Pancreas (tissue), 10 donors: ENCODE results near the gene ISL2. TPM values are rescaled to one million over a fixed set of nuclear protein-coding genes. Genes with fewer than 3 reads are reported as not detected.

Source experiments
- ATAC-seq, 4 donors: fragments of 200-7000 bp; cut with Tn5 transposase; one replicate each; pipeline versions ENCODE4 v1.8.0 to v1.9.1; 2020; ENCODE audit warnings: mild to moderate bottlenecking in 4 of 4, moderate library complexity in 4 of 4
- DNase-seq, 6 donors: peaks; one replicate each; pipeline ENCODE4 v3.0.0-alpha.2; 2020
- FAIRE-seq: peaks from 2 replicates; lab custom pipeline; 2012; peaks lifted over from hg19 to GRCh38; lab: Jason Lieb, UNC
- H3K27ac ChIP-seq, 4 donors: fragments of 200-600 bp; sonication (generic); 1 replicate in 3 of 4; 2 replicates in 1 of 4; pipeline versions ENCODE4 v1.5.0 to v1.8.0; 2020
- H3K27me3 ChIP-seq, 4 donors: fragments of 200-600 bp; one replicate each; pipeline ENCODE4 v1.8.0; 2021
- H3K36me3 ChIP-seq, 3 donors: fragments of 200-600 bp; sonication (generic) in 1 of 3; one replicate each; pipeline versions ENCODE4 v1.5.0 to v1.8.0; 2020 to 2021
- H3K4me1 ChIP-seq, 3 donors: fragments of 200-600 bp; one replicate each; pipeline ENCODE4 v1.8.0; 2021
- H3K4me3 ChIP-seq, 4 donors: fragments of 200-600 bp; sonication (generic) in 2 of 4; one replicate each; pipeline versions ENCODE4 v1.5.0 to v1.8.0; 2020 to 2021
- H3K9me3 ChIP-seq, 4 donors: fragments of 200-600 bp; one replicate each; pipeline ENCODE4 v1.8.0; 2021
- WGBS, 2 donors: extraction: QIAGEN DNeasy Blood & Tissue Kit; methylation state at CpG; one replicate each; pipeline ENCODE4 v1.1.7; 2013; 5-methylcytosine and 5-hydroxymethylcytosine counted together
- intact Hi-C, 3 donors: fragments of 100-400 bp; cut with DNase I; formaldehyde crosslinking; loops; one replicate each; pipeline versions ENCODE4 v1.11.1 to v1.14.2; 2022
- polyA plus RNA-seq, 2 donors: library from polyadenylated mRNA; stranded (reverse); fragments of 200-250 nt; gene quantifications; one replicate each; pipeline ENCODE4 v1.2.3, GENCODE V29; 2013
- total RNA-seq, 6 donors: library from RNA; stranded (reverse); fragmentation: NEBNext Ultra II Directional in 4 of 6; extraction: Animal tissue kit (Norgen Biotek cat#: 25700) in 4 of 6; gene quantifications; one replicate each; pipeline versions ENCODE4 v1.2.1 to v1.2.4, GENCODE V29; 2021 to 2023
- TF ChIP-seq, protein P1 (sequence below), 4 donors: fragments of 200-600 bp; sonication (generic) in 3 of 4; IDR thresholded peaks; one replicate each; pipeline versions ENCODE4 v1.5.0 to v1.8.0; 2021; ENCODE audit warnings: antibody characterized with exemption in 4 of 4
- donor health status: healthy with polysubstance abuse.
- donor health status: DM: no; HTN: no; CAD: no; lungs with moderate emphysema.
- donor health status: DM: no; HTN: no; CAD: no.
- donor health status: control.
- donor health status: control.
- donor health status: Bipolar disorder and iron deficiency.
- donor health status: DM: yes; HTN: yes; CAD: no.
- donor health status: DM: no; HTN: no; CAD: no.
- donor health status: DM: no; HTN: no; CAD: no.
- donor health status: DM: yes; HTN: yes; CAD: no.

Gene ISL2
- total and polyA plus RNA-seq, 8 donors, result 0.11 to 0.41 (median 0.16) TPM; not detected in 5

GRCh38 chr15:76298986-76299385, 37.6 kb upstream of the ISL2 start:
- Histone ChIP-seq H3K27me3 (no peaks in the 10 kb centered on the region), H3K36me3 (no peaks in the 10 kb centered on the region), H3K9me3 (no peaks in the 10 kb centered on the region), H3K27ac (no peak overlapping the region), H3K4me3 (no peak overlapping the region), H3K4me1 (peaks cover 0 to 10% (median 4%) of the 10 kb centered on the region in 3 donors)
- intact Hi-C loops, result no loop called here
- TF ChIP-seq, protein P1, sequence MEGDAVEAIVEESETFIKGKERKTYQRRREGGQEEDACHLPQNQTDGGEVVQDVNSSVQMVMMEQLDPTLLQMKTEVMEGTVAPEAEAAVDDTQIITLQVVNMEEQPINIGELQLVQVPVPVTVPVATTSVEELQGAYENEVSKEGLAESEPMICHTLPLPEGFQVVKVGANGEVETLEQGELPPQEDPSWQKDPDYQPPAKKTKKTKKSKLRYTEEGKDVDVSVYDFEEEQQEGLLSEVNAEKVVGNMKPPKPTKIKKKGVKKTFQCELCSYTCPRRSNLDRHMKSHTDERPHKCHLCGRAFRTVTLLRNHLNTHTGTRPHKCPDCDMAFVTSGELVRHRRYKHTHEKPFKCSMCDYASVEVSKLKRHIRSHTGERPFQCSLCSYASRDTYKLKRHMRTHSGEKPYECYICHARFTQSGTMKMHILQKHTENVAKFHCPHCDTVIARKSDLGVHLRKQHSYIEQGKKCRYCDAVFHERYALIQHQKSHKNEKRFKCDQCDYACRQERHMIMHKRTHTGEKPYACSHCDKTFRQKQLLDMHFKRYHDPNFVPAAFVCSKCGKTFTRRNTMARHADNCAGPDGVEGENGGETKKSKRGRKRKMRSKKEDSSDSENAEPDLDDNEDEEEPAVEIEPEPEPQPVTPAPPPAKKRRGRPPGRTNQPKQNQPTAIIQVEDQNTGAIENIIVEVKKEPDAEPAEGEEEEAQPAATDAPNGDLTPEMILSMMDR (IDR thresholded peaks at IDR 0.05), result no peak
- 64 to 65% methylated on average over 3 of the region's 3 CpGs for WGBS, 2 donors
- FAIRE-seq, result no peak
- no peak for DNase-seq
- peak in 1 of 4 donors; percentile 35 for ATAC-seq

- intact Hi-C loops, result no loop called here
- DNase-seq, result no peak
- no peaks in the 10 kb centered on the region for H3K9me3 ChIP-seq
- 73 to 75% methylated on average over 1 of the region's 1 CpG for WGBS, 2 donors
- no peak for FAIRE-seq
- TF ChIP-seq, protein P1 (IDR thresholded peaks at IDR 0.05), result no peak
- peaks cover 0 to 10% (median 4%) of the 10 kb centered on the region in 3 donors for H3K4me1 ChIP-seq
- no peaks in the 10 kb centered on the region for H3K36me3 ChIP-seq
- no peaks in the 10 kb centered on the region for H3K27me3 ChIP-seq
- no peak for ATAC-seq
- H3K27ac ChIP-seq, result no peak overlapping the region
- no peak overlapping the region for H3K4me3 ChIP-seq
These were observed 36.8 kb upstream of the ISL2 start for GRCh38 chr15:76299786-76300185.

DNA sequence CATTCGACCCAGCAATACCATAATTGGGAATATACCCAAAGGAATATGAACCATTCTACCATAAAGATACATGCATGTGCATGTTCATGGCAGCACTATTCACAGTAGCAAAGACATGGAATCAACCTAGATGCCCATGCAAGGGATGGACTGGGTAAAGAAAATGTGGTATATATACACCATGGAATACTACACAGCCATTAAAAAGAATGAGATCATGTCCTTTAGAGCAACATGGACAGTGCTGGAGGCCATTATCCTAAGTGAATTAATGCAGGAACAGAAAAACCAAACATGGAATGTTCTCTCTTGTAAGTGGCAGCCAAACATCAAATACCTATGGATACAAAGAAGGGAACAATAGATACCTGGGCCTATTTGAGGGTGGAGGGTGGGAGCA, 32.7 kb upstream of the ISL2 start:
- Histone ChIP-seq H3K9me3 (no peaks in the 10 kb centered on the region), H3K4me1 (peaks cover 0 to 8% (median 5%) of the 10 kb centered on the region in 3 donors), H3K4me3 (no peak overlapping the region), H3K27me3 (no peaks in the 10 kb centered on the region), H3K36me3 (no peaks in the 10 kb centered on the region), H3K27ac (no peak overlapping the region)
- TF ChIP-seq, protein P1 (IDR thresholded peaks at IDR 0.05), result no peak
- FAIRE-seq (no peak), ATAC-seq (no peak), DNase-seq (no peak)
- intact Hi-C loops, result no loop called here
- WGBS, 2 donors, result 68 to 73% methylated on average over 1 of the region's 1 CpG

- DNase-seq, result no peak
- Histone ChIP-seq H3K9me3 (no peaks in the 10 kb centered on the region), H3K27ac (no peak overlapping the region), H3K36me3 (no peaks in the 10 kb centered on the region), H3K4me1 (peaks cover 4 to 8% (median 8%) of the 10 kb centered on the region in 3 donors), H3K4me3 (peak overlapping the region in 2 of 4 donors; percentile 77 to 89), H3K27me3 (no peaks in the 10 kb centered on the region)
- no peak for FAIRE-seq
- 76 to 77% methylated on average over 13 of the region's 13 CpGs for WGBS, 2 donors
- TF ChIP-seq, protein P1 (IDR thresholded peaks at IDR 0.05), result no peak
- intact Hi-C loops, result no loop called here
- no peak for ATAC-seq
These were observed 26.8 kb upstream of the ISL2 start for GRCh38 chr15:76309601-76310330.
